AG09319 (cell line): ENCODE results near the gene YIPF7.

ENCODE experiments used
- DNase-seq: peaks from one replicate; pipeline ENCODE4 v3.0.0-alpha.2; 2010; ENCODE audit warnings: low read depth; ENCODE audit errors: extremely low read depth
- CTCF ChIP-seq: IDR thresholded peaks from 2 replicates; pipeline ENCODE4 v1.5.1; 2011; ENCODE audit warnings: low read depth, mild to moderate bottlenecking, inconsistent platforms, low read length, moderate library complexity

Gene YIPF7

DNA sequence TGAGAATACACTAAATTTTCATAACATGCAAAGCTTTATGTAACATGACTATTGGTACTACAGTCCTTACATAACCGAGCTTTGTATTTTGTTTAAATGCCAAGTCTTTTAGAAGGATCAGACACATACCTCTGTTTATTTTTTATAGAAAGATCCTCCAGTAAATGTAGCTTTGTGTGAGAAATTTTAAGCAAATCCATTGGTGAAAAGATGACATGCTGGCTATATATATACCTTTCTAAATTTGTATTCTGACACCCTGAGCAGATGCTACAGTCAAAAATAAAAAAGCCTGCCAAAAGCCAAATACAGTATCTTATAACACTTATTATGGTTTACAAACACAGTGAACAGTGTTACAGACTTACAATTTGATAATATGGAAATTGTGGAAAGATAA is at the start of gene YIPF7:
YIPF7 (minus strand) TSS at position 201 of the 400 bp plus-strand sequence. CDS start 1,525 bp downstream, outside the sequence.
- no peak for DNase-seq
- TF ChIP-seq CTCF = no peak

- no peak for TF ChIP-seq CTCF
- no peak for DNase-seq
Measured at GRCh38 chr4:44701037-44701436, 49.6 kb upstream of the YIPF7 start.

- DNase-seq = no peak
- no peak for TF ChIP-seq CTCF
Measured at GRCh38 chr4:44700427-44700826, 49.0 kb upstream of the YIPF7 start.

DNA sequence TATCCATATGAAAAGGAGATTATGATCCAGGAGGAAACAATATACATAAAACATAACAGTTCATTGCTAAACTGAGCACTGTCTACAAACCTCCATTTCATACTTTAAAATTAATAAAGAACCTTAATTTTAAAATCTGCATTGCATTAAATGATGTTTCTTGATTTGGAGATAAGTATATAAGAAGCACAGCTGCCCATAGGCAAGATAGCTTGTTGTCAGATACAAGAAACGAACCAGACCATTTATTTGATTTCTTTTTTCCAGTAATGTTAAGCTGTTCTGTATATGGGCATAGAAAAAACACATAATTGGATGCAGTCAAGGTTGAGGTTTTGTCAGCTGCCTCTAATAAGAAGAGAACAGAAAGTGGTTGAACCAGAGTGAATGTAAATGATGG is 33.2 kb upstream of the YIPF7 start:
- no peak for DNase-seq
- no peak for TF ChIP-seq CTCF

DNA sequence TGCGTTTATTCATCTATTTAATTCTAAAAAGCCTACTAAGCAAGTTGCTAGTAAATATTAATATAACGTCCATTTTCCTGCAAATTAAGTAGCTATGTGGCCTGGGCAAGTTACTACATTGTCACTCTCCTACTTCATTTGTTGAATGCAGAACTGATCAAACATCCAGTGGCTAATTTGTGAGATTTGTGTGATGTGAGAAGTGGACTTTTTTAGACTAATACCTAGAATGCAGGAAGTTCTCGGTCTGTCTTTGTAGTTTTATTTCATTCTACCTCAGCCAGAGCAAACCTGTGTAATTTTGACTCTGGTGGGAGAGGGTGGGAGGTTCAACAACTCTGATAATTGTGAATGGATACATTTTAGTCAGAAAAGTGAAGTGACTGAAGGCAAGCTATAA is 27.6 kb upstream of the YIPF7 start:
- no peak for DNase-seq
- TF ChIP-seq CTCF = no peak

DNA sequence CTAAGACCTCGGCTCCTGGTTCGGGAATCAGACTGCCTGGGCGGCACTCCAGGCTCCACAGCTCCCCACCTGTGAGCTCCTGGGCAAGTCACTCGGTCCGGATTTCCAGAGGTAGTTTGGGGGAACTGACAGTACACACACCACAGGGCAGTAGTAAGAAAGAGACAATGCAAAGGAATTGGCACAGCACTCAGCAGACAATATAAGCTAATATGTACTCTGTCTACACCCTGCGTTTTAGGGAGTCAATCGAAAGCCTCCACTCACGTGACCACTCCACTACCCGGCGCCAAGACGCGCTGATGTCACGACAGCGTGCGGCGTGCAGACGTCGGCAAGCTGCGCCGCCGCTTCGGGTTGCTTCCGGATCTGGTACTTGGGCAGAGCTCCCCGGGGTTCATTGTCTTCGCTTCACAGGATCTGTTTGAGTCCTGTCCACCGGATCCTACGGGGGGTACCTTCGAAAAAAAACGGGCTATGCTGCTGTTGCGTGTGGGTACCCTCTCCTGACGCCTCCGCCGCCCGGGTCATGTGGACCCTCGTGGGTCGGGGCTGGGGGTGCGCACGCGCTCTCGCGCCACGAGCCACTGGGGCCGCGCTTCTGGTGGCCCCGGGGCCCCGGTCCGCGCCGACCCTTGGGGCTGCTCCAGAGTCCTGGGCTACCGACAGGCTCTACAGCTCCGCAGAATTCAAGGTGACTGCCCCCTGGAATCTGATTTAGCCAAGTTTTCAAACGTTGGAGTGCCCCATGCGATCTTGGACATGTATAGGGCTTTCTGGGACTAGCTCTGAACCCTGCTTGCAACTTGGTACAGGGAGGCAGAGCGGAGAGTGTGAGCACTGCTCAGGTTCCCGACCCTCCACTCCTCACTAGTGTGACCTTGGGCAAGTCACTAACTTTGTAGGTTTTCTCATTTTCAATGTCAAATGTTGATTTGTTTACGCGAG is 26.9 kb upstream of the YIPF7 start, which contains the start of gene GUF1:
GUF1 (plus strand) TSS at position 327 of the 948 bp plus-strand sequence; CDS start at position 530, 203 bp downstream.
- no peak; the same call in 1 of the 2 replicates for TF ChIP-seq CTCF
- peak; percentile 49 for DNase-seq

DNA sequence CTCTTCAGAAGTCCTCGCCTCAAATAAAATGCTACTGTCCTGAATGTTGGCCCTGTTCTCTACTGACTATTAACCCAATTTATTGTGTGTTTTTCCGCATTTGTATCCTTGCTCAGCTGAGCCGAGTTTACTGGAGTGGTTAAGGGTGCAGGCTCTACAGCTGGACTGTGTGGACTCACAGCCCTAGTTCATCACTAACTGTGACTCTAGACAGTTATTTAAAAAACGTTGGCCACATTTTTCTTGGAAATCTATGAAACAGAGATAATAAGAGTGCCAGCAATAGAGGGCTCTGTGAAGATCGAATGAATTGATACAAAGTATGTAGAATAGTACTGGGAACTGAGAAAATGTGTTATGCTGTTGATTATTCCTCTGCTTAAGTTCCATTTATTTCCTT is 23.9 kb upstream of the YIPF7 start:
- TF ChIP-seq CTCF = no peak
- DNase-seq = no peak
